GM12892 (cell line): ENCODE data around the gene KCNN2.

ENCODE experiments used
- DNase-seq: peaks from one replicate; pipeline ENCODE4 v3.0.0; 2011; ENCODE audit not compliant: insufficient read length
- FAIRE-seq: peaks from 2 replicates; lab custom pipeline; 2011; peaks lifted over from hg19 to GRCh38; lab: Jason Lieb, UNC
- POLR2A ChIP-seq: IDR thresholded peaks from 2 replicates; pipeline ENCODE4 v1.6.1; 2011; ENCODE audit warnings: low read depth, low read length, control low read depth
- POLR2AphosphoS5 ChIP-seq: IDR thresholded peaks from 2 replicates; pipeline ENCODE4 v1.6.1; 2011; ENCODE audit warnings: low read depth, low read length, control low read depth
- TAF1 ChIP-seq: IDR thresholded peaks from 2 replicates; pipeline ENCODE4 v1.6.1; 2011; ENCODE audit warnings: low read depth, mild to moderate bottlenecking, control low read depth, low read length, borderline replicate concordance

The KCNN2 gene

DNA sequence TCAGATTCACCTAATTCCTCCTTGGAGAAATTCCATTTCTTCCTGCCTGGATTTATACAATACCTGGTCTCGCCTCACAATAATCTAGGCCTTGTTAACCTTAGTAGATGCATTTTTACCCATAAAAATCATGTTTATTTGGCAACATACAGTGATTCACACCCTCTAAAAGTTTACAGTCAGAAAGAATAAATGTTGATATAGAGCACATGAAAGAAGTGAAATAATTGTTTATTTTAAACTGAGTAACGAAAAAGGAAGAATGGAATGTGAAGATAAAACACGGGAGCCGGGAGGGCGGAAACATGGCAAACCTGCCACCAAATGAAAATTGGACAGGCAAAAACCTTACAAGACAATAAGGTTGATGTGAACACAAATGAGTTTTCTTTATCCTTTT, 28.9 kb upstream of the KCNN2 start:
- FAIRE-seq (no peak), DNase-seq (no peak)
- TF ChIP-seq TAF1 (no peak), POLR2AphosphoS5 (no peak), POLR2A (no peak)

DNA sequence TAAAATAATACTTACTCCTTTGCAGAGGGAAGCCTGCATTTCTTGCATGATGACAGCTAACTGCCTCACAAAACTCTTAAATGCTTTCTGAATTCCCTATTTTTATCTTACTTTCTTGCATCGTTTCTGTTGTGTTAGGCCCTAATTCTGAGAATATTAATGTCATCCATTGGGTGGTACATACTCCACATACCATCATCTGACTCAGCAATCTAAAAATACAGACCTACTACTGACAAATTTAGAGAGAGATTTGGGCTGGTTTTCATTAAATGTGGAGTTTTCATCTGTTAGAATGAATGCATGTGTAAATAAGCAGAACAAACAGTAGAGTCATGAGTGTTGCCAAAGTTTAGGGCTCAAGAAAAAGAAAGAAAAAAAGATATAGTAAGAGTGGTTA, 26.5 kb upstream of the KCNN2 start:
- DNase-seq (no peak), FAIRE-seq (no peak)
- TF ChIP-seq TAF1 (no peak), POLR2A (no peak), POLR2AphosphoS5 (no peak)

DNA sequence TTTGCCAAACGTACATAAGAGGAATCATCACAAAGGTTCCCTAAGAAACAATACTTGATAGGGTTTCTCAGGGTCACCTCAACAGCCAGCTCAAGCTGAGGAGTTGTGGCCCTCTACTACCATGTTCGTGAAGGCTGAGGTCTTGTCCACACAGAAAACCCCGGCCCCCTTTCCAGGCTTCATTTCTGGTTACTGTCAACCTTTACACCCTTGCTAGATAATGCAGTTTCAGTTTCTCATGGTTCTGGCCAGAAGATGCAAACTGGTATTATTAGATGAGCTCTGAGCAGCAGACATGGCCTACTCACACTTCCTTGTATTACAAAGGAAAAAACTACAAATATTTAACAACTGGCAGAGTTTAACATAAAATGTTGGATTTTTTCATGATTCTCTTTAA, 22.8 kb upstream of the KCNN2 start:
- no peak for TF ChIP-seq POLR2AphosphoS5
- no peak for TF ChIP-seq TAF1
- TF ChIP-seq POLR2A: no peak
- DNase-seq (no peak), FAIRE-seq (no peak)

DNA sequence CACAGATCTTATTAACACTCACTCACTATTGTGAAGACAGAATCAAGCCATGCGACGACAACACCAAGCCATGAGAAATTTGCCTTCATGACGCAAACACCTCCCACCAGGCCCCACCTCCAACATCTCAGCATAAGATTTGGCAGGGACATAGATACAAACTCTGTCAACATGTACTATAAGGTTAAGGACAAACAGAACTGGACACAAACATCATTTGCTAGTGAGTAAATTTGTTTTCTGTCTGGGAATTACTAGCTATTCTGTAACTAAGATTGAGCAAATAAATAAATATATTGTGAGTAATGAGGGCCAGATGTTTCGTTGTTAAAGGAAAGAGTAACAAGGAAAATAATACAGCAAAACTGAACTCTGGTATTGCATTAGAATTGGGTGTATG, 15.7 kb upstream of the KCNN2 start:
- DNase-seq (no peak), FAIRE-seq (no peak)
- TF ChIP-seq TAF1 (no peak), POLR2A (no peak), POLR2AphosphoS5 (no peak)

DNA sequence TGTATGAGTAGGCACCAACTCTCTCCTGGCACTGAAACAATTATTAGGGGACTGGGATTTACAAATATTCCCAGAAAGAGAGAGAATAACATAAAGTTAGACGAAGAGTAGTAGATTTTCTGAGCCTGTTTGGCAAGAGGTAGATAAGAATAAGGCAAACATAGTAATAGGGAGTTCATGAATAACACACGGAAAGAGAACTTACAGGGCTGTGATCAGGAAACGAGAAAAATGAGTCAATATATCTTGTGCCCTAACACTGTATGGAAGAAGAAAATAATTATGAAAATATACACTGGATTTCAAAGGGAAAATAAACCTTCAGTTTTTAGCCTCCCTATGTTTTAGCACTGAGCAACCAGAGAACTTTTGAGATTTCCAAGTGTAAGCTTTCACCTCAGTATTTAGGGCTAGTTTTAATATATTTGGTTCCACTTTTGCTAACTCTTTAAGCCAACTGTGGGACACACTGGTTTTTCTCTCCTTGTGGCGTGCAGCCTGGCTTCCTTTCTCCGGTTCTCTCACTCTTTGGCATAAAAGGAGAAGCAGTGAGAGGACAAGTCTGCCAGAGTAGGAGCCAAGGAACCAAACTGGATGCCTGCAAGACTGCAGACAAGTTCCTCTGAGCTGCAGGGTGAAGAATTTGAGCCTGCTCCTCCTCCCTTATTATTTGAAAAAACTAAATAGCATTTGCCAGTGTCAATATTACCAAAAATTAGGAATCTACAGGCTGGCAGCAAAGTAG, 6.6 kb upstream of the KCNN2 start:
- FAIRE-seq (no peak), DNase-seq (no peak)

DNA sequence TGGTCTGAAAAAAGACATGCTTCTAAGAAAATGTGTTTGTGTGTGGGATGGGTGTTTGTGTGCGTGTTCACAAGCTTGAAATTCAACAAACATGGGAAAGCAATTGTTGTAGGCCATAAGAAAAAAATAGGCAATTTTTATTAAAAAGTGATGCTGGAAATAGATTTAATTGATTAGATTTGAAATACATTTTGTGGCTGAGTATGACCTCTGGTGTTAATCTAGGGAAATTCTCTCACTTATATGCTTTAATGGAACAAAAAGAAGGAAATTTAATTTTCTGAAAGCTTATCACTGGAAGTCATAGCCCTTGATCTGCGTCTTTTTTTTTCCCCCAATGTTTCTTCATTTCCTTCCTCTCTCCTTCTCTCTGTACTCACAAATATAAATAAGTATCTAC, 3.5 kb upstream of the KCNN2 start:
- no peak for FAIRE-seq
- DNase-seq: no peak
- no peak for TF ChIP-seq TAF1
- no peak for TF ChIP-seq POLR2AphosphoS5
- TF ChIP-seq POLR2A: no peak

More for the DNA sequence above, 6.6 kb upstream of the KCNN2 start:
- TF ChIP-seq POLR2AphosphoS5: no peak
- TF ChIP-seq POLR2A: no peak
- no peak for TF ChIP-seq TAF1

DNA sequence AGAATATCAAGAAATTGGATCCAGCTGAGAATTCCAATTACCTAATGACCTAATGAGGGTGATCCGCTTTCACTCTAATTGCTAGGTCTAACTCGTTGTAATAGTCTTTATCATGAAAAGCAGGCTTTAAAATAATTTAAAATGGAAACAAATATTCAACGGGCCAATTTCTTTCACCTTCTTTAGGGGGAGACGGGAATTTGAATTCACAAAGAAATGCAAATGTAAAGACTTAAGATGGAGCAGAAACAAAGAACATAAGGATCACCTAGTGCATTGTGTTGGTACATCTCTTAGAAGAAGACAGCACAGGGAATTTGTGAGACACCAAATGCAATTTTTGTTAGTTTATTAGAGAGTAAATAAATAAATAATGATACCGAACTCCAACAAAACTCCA, 1.5 kb upstream of the KCNN2 start:
- no peak for TF ChIP-seq POLR2AphosphoS5
- no peak for TF ChIP-seq TAF1
- TF ChIP-seq POLR2A: no peak
- FAIRE-seq (no peak), DNase-seq (no peak)

DNA sequence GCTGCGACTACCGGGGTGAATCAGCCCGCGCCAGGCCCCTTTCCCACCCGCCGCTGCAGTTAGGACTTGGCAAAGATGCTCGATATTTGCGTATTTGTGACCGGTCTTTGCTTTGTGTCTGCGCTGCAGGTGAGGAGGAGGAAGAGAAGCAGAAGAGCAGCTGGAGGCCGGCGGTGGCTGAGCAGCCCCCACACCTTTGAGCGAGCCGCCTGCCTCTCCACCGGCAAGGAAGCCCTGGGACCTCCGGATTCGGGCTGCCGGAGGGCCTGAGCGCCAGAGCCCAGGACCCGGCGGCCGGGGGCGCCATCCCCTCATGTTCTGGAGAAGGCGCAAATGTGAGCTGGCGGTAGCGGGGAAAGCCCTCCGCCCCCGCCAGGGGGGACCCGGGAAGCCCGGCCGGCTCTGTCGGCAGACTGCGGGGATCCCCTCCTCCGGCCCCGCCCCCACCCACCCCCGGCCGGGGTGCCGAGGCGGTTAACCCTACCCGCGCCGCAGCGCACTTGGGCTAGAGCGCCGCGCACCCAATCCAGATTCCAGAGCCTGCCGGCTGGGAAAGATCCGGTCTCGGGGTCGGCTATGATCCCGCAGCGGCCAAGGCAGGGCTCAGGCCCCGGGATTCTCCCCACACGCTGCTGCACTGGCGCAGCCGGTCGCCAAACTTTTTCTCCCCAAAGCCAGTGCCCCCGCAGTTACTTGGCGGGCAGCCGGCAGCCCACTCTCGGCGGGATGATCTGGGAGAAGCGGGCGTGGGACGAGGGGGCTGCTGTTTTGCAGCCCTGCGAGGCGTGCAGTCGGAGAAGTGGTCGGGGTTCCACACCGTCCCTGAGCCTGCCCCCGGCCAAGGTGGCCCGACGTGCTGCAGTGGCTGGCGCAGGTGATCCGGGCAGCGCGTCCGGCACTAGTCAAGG, 800 bp upstream of the KCNN2 start:
- TF ChIP-seq POLR2A (no peak), TAF1 (no peak), POLR2AphosphoS5 (no peak)
- no peak for FAIRE-seq
- peak; percentile 35 for DNase-seq

DNA sequence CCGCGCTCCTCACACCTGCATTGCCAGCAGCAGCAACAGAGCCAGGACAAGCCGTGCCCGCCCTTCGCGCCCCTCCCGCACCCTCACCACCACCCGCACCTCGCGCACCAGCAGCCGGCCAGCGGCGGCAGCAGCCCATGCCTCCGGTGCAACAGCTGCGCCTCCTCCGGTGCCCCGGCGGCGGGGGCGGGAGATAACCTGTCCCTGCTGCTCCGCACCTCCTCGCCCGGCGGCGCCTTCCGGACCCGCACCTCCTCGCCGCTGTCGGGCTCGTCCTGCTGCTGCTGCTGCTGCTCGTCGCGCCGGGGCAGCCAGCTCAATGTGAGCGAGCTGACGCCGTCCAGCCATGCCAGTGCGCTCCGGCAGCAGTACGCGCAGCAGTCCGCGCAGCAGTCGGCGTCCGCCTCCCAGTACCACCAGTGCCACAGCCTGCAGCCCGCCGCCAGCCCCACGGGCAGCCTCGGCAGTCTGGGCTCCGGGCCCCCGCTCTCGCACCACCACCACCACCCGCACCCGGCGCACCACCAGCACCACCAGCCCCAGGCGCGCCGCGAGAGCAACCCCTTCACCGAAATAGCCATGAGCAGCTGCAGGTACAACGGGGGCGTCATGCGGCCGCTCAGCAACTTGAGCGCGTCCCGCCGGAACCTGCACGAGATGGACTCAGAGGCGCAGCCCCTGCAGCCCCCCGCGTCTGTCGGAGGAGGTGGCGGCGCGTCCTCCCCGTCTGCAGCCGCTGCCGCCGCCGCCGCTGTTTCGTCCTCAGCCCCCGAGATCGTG, 517 bp downstream of the KCNN2 start:
- DNase-seq (peak; percentile 22), FAIRE-seq (no peak)
- no peak for TF ChIP-seq POLR2A
- no peak for TF ChIP-seq POLR2AphosphoS5
- no peak for TF ChIP-seq TAF1

DNA sequence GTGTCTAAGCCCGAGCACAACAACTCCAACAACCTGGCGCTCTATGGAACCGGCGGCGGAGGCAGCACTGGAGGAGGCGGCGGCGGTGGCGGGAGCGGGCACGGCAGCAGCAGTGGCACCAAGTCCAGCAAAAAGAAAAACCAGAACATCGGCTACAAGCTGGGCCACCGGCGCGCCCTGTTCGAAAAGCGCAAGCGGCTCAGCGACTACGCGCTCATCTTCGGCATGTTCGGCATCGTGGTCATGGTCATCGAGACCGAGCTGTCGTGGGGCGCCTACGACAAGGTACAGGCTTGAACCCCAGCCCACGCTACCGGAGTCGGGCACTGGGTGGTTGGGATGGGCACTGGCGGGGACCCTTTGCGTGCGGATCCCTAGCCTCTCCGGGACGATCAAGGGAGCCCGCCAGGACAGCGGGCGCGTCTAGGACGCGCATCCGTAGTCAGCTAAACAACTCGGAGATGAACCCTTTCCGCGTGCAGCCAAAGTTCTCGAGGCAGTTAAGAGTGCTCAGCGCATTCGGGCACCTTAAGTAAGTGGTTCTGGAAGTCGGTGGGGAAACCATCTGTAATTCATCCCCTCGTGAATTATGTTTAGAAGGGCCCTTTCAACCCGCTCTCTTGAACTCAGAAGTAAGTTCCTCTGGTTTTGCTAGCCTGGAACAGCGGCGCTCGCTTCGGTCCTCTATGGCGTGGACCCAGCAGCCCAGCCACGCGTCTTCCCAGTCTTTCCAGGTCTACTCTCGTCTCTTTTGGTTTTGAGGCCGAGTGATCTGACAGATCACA, 1.3 kb downstream of the KCNN2 start:
- FAIRE-seq (no peak), DNase-seq (no peak)
- no peak for TF ChIP-seq TAF1
- no peak for TF ChIP-seq POLR2A
- no peak for TF ChIP-seq POLR2AphosphoS5

DNA sequence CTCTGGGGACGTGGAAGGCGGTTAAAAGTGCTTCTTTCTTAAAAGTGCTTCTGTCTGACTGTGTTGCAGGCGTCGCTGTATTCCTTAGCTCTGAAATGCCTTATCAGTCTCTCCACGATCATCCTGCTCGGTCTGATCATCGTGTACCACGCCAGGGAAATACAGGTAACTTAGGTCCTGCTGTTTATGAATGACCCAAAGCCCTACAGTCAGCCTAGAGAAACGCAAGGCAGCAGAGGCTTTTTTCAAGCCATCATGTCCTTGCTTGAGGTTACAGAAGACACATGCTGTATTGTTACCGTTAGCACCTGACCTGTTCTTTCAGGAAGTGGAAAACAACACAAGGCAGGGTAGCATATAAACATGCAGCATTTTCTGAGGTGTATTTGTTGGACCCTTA, 2.0 kb downstream of the KCNN2 start:
- DNase-seq (no peak), FAIRE-seq (peak; percentile 60)
- TF ChIP-seq POLR2A: no peak
